ENCODE measurements around the gene TTC23. TPM values are rescaled to one million over a fixed set of nuclear protein-coding genes. Genes with fewer than 3 reads are reported as not detected.

The TTC23 gene
- total and polyA plus RNA-seq, 8 donors = 14.0 to 41.7 (median 36.2) TPM

GRCh38 chr15:99131441-99132023, 117.8 kb downstream of the TTC23 start:
- intact Hi-C loops (cut with DNase I) = no loop called here
- Histone ChIP-seq H3K36me3 (no peaks in the 10 kb centered on the region), H3K4me3 (no peak overlapping the region), H3K4me1 (no peaks in the 10 kb centered on the region), H3K9me3 (no peaks in the 10 kb centered on the region), H3K27ac (no peak overlapping the region), H3K27me3 (no peaks in the 10 kb centered on the region)
- ATAC-seq = no peak
- TF ChIP-seq CTCF (IDR thresholded peaks at IDR 0.05) = no peak
- no peak for DNase-seq

GRCh38 chr15:99130765-99131440, 118.5 kb downstream of the TTC23 start:
- Histone ChIP-seq H3K27ac (no peak overlapping the region), H3K4me1 (no peaks in the 10 kb centered on the region), H3K27me3 (no peaks in the 10 kb centered on the region), H3K4me3 (no peak overlapping the region), H3K36me3 (no peaks in the 10 kb centered on the region), H3K9me3 (no peaks in the 10 kb centered on the region)
- no peak for DNase-seq
- intact Hi-C loops (cut with DNase I) = no loop called here
- no peak for ATAC-seq
- TF ChIP-seq CTCF (IDR thresholded peaks at IDR 0.05) = no peak

- Histone ChIP-seq H3K27ac (no peak overlapping the region), H3K4me1 (no peaks in the 10 kb centered on the region), H3K4me3 (no peak overlapping the region), H3K27me3 (no peaks in the 10 kb centered on the region), H3K36me3 (no peaks in the 10 kb centered on the region), H3K9me3 (no peaks in the 10 kb centered on the region)
- DNase-seq (no peak), ATAC-seq (no peak)
- no peak for TF ChIP-seq CTCF (IDR thresholded peaks at IDR 0.05)
- intact Hi-C loops (cut with DNase I) = no loop called here
Observed at GRCh38 chr15:99130314-99130713, 119.1 kb downstream of the TTC23 start.

GRCh38 chr15:99129644-99130043, 119.7 kb downstream of the TTC23 start:
- TF ChIP-seq CTCF (IDR thresholded peaks at IDR 0.05) = no peak
- no peak for DNase-seq
- ATAC-seq = no peak

GRCh38 chr15:99128411-99128810, 121.0 kb downstream of the TTC23 start:
- Histone ChIP-seq H3K27me3 (peaks cover 0 to 4% of the 10 kb centered on the region in 2 donors), H3K9me3 (no peaks in the 10 kb centered on the region), H3K4me3 (no peak overlapping the region), H3K4me1 (peaks cover 8 to 13% of the 10 kb centered on the region in 2 donors), H3K27ac (no peak overlapping the region), H3K36me3 (no peaks in the 10 kb centered on the region)
- no peak for ATAC-seq
- intact Hi-C loops (cut with DNase I) = no loop called here
- no peak for TF ChIP-seq CTCF (IDR thresholded peaks at IDR 0.05)
- DNase-seq = no peak

More at GRCh38 chr15:99129644-99130043, 119.7 kb downstream of the TTC23 start:
- peaks cover 0 to under 1% of the 10 kb centered on the region in 2 donors for H3K4me1 ChIP-seq
- no peaks in the 10 kb centered on the region for H3K27me3 ChIP-seq
- no peak overlapping the region for H3K27ac ChIP-seq
- no peaks in the 10 kb centered on the region for H3K36me3 ChIP-seq
- intact Hi-C loops (cut with DNase I) = no loop called here
- no peaks in the 10 kb centered on the region for H3K9me3 ChIP-seq
- H3K4me3 ChIP-seq = no peak overlapping the region
